GM12865 (cell line): Measurements from ENCODE around the gene CNPY2.
"Not testable (repeated sequence)": the region's sequence is repeated elsewhere in the genome, so short reads cannot be mapped to it uniquely, and the experiment has no call there.

ENCODE experiments used
- DNase-seq: peaks from one replicate; pipeline ENCODE4 v3.0.0; 2010; ENCODE audit warnings: low read depth
- H3K4me3 ChIP-seq: 2 replicates; pipeline ENCODE4 v1.5.1; 2011; ENCODE audit warnings: mild to moderate bottlenecking, low read depth, low read length, control low read depth
- CTCF ChIP-seq: IDR thresholded peaks from 2 replicates; pipeline ENCODE4 v1.5.1; 2011; ENCODE audit warnings: low read length, control low read depth, low read depth, inconsistent platforms; ENCODE audit not compliant: insufficient read depth; ENCODE audit errors: missing control alignments

Gene CNPY2

GRCh38 chr12:56333197-56333678, 17.4 kb upstream of the CNPY2 start:
- no peak for TF ChIP-seq CTCF
- no peak for DNase-seq
- peak overlapping the region; percentile 66 for H3K4me3 ChIP-seq

GRCh38 chr12:56332512-56333196, 16.9 kb upstream of the CNPY2 start:
- no peak for DNase-seq
- no peak for TF ChIP-seq CTCF
- H3K4me3 ChIP-seq: peak overlapping the region; percentile 66

- TF ChIP-seq CTCF: no peak
- no peak for DNase-seq
- H3K4me3 ChIP-seq: no peak overlapping the region
These were observed 15.2 kb upstream of the CNPY2 start for GRCh38 chr12:56330936-56331490.

- no peak overlapping the region for H3K4me3 ChIP-seq
- TF ChIP-seq CTCF: no peak
- DNase-seq: no peak
These were observed 10.7 kb upstream of the CNPY2 start for GRCh38 chr12:56326533-56326932.

- DNase-seq: no peak
- no peak for TF ChIP-seq CTCF
- no peak overlapping the region for H3K4me3 ChIP-seq
These were observed 10.3 kb upstream of the CNPY2 start for GRCh38 chr12:56326126-56326525.

GRCh38 chr12:56324206-56324605, 8.4 kb upstream of the CNPY2 start:
- no peak for TF ChIP-seq CTCF
- no peak overlapping the region for H3K4me3 ChIP-seq

GRCh38 chr12:56321610-56322009, 5.8 kb upstream of the CNPY2 start:
- DNase-seq: not testable (repeated sequence)

More at GRCh38 chr12:56324206-56324605, 8.4 kb upstream of the CNPY2 start:
- DNase-seq: no peak

More at GRCh38 chr12:56321610-56322009, 5.8 kb upstream of the CNPY2 start:
- H3K4me3 ChIP-seq: not testable (repeated sequence)
